MCF 10A (cell line): Measurements from ENCODE around the gene ERMP1. TPM values are rescaled to one million over a fixed set of nuclear protein-coding genes. Genes with fewer than 3 reads are reported as not detected.

ENCODE experiments used
- BruUV-seq: library from RNA; stranded (reverse); fragments of 400-500 nt; replicated peaks from 2 replicates; lab custom pipeline; 2021; lab: Mats Ljungman, UMichigan
- CTCF ChIA-PET: fragments of 300-600 bp; sonication (Branson Sonifier 250); formaldehyde crosslinking; extraction: SDS; loops from one replicate; lab custom pipeline; 2021; ENCODE audit warnings: antibody characterized with exemption, inconsistent platforms; lab: Yijun Ruan, JAX
- POLR2A ChIA-PET: fragments of 300-600, 350-650 bp; sonication (Branson Sonifier 250); formaldehyde crosslinking; extraction: SDS; loops from one replicate; lab custom pipeline; 2020; ENCODE audit warnings: antibody characterized with exemption, inconsistent platforms; lab: Yijun Ruan, JAX
- DNase-seq: peaks from one replicate; pipeline ENCODE4 v3.0.0-alpha.2; 2018; ENCODE audit not compliant: unreplicated experiment
- H3K27ac Mint-ChIP-seq: one replicate; pipeline ENCODE4 v1.8.0; 2022; ENCODE audit warnings: mild to moderate bottlenecking, low read depth, mixed read lengths; ENCODE audit not compliant: unreplicated experiment
- H3K27me3 Mint-ChIP-seq: one replicate; pipeline ENCODE4 v1.8.0; 2022; ENCODE audit warnings: mixed read lengths; ENCODE audit not compliant: insufficient read depth, unreplicated experiment
- H3K36me3 Mint-ChIP-seq: one replicate; pipeline ENCODE4 v1.8.0; 2022; ENCODE audit warnings: mild to moderate bottlenecking, moderate library complexity, mixed read lengths; ENCODE audit not compliant: insufficient read depth, unreplicated experiment
- H3K4me1 Mint-ChIP-seq: one replicate; pipeline ENCODE4 v1.8.0; 2022; ENCODE audit warnings: mixed read lengths; ENCODE audit not compliant: insufficient read depth, unreplicated experiment
- H3K4me3 Mint-ChIP-seq: one replicate; pipeline ENCODE4 v1.8.0; 2022; ENCODE audit warnings: mild to moderate bottlenecking, moderate library complexity, mixed read lengths; ENCODE audit not compliant: unreplicated experiment
- H3K9me3 Mint-ChIP-seq: one replicate; pipeline ENCODE4 v1.8.0; 2022; ENCODE audit warnings: mixed read lengths; ENCODE audit not compliant: unreplicated experiment
- intact Hi-C: fragments of 100-400 bp; cut with micrococcal nuclease; formaldehyde crosslinking; loops from 2 replicates; pipeline ENCODE4 v1.14.1; 2022
- total RNA-seq: library from RNA; stranded (reverse); gene quantifications from 2 replicates; pipeline ENCODE4 v1.2.3, GENCODE V29; 2022
- TF ChIP-seq, protein P1 (sequence below): fragments of 200-600 bp; IDR thresholded peaks from one replicate; pipeline ENCODE4 v1.8.0; 2022; ENCODE audit warnings: antibody characterized with exemption, mild to moderate bottlenecking; ENCODE audit not compliant: unreplicated experiment

ERMP1 gene
- total RNA-seq, 1 experiment from 2014 or later = 17.2 TPM

DNA sequence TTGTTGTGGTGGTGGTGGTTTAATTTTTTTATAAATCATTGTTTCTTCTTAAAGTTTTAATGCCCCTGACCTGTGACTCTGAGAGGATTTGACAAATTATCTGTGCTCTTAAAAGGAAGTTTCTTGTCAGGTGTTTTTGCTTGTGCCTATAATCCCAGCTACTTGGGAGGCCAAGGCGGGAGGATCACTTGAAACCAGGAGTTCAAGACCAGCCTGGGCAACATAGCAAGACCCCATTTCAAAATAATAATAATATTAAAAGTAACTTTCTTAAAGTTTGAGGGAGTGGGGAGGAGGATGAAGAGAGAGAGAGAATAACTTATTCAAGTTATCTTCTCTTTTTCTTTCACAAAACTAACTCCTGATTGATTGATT lies 12.2 kb upstream of the ERMP1 start:
- DNase-seq = no peak
- intact Hi-C loops = no loop called here
- ChIA-PET CTCF (interaction anchor here (0.7 to 4.4 kb wide), 3 partner anchors 12 to 129 kb away, joined by 3 to 34 read pairs (median 9); partner anchors contain the start of gene ERMP1), POLR2A (no interaction called here)
- Mint-ChIP-seq H3K27me3 (no peaks in the 10 kb centered on the region), H3K27ac (peak overlapping the region; percentile 82), H3K4me3 (peak overlapping the region; percentile 12), H3K9me3 (no peaks in the 10 kb centered on the region), H3K4me1 (peaks cover 33% of the 10 kb centered on the region), H3K36me3 (no peaks in the 10 kb centered on the region)
- TF ChIP-seq, protein P1, sequence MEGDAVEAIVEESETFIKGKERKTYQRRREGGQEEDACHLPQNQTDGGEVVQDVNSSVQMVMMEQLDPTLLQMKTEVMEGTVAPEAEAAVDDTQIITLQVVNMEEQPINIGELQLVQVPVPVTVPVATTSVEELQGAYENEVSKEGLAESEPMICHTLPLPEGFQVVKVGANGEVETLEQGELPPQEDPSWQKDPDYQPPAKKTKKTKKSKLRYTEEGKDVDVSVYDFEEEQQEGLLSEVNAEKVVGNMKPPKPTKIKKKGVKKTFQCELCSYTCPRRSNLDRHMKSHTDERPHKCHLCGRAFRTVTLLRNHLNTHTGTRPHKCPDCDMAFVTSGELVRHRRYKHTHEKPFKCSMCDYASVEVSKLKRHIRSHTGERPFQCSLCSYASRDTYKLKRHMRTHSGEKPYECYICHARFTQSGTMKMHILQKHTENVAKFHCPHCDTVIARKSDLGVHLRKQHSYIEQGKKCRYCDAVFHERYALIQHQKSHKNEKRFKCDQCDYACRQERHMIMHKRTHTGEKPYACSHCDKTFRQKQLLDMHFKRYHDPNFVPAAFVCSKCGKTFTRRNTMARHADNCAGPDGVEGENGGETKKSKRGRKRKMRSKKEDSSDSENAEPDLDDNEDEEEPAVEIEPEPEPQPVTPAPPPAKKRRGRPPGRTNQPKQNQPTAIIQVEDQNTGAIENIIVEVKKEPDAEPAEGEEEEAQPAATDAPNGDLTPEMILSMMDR = no peak
- BruUV-seq = no TSS peak

DNA sequence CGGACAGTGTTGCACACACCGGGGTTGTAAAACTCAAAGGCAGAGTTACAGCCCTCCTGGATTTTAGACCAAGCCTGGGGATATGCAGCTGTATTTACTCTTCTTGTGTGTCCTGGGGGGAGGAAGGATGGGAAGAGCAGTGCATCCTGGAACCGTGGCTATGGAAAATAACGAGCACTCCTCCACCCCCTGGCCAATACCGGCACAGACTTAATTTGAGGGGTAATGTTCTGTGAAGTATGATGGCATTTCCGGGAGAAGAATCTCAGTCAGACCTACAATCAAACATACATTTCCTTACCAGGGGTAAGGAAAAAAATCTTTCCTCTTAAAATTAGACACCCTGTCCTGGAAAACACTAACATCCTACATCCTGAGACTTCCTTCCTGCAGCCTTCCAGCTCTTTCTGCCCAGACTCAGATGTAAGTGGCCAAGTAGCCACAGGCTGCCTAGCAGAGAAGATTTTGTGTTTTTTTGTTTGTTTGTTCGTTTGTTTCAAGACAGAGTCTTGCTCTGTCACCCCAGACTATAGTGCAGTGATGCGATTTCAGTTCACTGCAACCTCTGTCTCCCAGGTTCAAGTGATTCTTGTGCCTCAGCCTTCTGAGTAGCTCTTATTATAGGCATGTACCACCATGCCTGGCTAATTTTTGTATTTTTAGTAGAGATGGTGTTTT lies 11.0 kb upstream of the ERMP1 start:
- Mint-ChIP-seq H3K27ac (peak overlapping the region; percentile 82), H3K4me3 (no peak overlapping the region), H3K4me1 (peaks cover 44% of the 10 kb centered on the region), H3K27me3 (no peaks in the 10 kb centered on the region), H3K9me3 (no peaks in the 10 kb centered on the region), H3K36me3 (peaks cover 4% of the 10 kb centered on the region)
- no TSS peak for BruUV-seq
- POLR2A ChIA-PET = interaction anchor here (0.5 to 1.6 kb wide), 3 partner anchors 8 to 36 kb away, joined by 3 to 4 read pairs (median 4); partner anchors contain the start of gene ERMP1
- CTCF ChIA-PET = interaction anchor here (0.5 to 4.4 kb wide), 2 partner anchors 11 to 131 kb away, joined by 3 to 34 read pairs; partner anchors contain the start of gene ERMP1
- intact Hi-C loops = no loop called here
- peak; percentile 36 for DNase-seq
- TF ChIP-seq, protein P1 = no peak

DNA sequence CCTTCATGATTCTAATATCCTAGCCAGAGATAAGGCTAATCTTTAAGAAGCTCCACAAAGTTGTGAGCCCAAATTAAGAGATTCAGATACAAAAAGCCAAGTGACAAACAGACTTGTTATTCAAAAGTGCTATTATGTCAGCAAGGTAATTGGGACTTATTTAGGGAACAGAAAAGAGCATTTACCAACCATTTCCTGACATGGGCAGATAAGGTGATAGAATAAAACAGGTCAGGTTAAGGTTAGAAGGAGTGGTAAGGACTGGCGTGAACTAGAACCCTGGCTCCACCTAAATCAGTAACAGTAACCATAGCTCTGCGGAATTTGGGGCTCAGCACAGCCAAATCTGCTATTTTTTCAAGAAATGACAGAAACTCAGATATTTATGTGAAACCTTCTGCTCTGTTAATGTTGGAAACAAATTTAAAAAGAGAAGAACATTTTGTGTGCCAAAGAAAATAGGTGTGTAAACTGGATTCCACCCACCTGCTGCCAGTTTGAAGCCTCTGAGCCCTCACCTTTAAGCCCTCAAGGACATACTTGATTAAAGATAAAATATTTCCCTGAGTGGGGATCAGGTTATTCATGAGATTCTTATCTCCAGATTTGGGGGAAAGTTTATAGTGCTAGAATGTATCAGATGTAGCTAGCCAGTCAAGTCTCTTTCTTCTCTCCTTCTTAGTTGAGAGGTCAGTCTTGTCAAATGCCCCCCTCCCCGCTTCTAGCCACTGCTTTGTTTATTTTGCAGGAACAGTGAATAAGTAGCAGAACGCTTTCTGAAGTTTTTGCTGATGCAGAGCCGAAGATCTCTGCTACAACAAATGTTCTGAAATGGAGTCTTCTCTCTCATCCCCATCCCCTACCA lies 10.2 kb upstream of the ERMP1 start:
- BruUV-seq = no TSS peak
- no peak for DNase-seq
- Mint-ChIP-seq H3K9me3 (no peaks in the 10 kb centered on the region), H3K36me3 (peaks cover 4% of the 10 kb centered on the region), H3K4me1 (peaks cover 48% of the 10 kb centered on the region), H3K27me3 (no peaks in the 10 kb centered on the region), H3K27ac (no peak overlapping the region), H3K4me3 (peak overlapping the region; percentile 15)
- ChIA-PET POLR2A (interaction anchor here (1.6 kb wide), 2 partner anchors 9 to 10 kb away, joined by 4 read pairs; partner anchors contain the start of gene ERMP1), CTCF (interaction anchor here (0.5 to 4.4 kb wide), 4 partner anchors 10 to 131 kb away, joined by 3 to 34 read pairs (median 3); partner anchors contain the start of gene ERMP1)
- TF ChIP-seq, protein P1 = no peak
- intact Hi-C loops = no loop called here
